A673 (cell line): ENCODE results near the gene FIBP.

Experiments used
- EZH2 ChIP-seq: fragments of 200-600 bp; sonication (generic); IDR thresholded peaks from 2 replicates; pipeline ENCODE4 v1.6.1; 2017; ENCODE audit warnings: borderline replicate concordance, low read depth, mild to moderate bottlenecking, mixed read lengths, antibody characterized with exemption, low read length; ENCODE audit not compliant: poor library complexity, severe bottlenecking
- TF ChIP-seq, protein P1 (sequence below): fragments of 300-800, 200-600 bp; sonication (generic); conservative IDR thresholded peaks from 2 replicates; pipeline ENCODE4 v1.5.1; 2017; ENCODE audit warnings: low read depth, mild to moderate bottlenecking, antibody characterized with exemption, low read length, moderate library complexity, mixed read lengths

DNA sequence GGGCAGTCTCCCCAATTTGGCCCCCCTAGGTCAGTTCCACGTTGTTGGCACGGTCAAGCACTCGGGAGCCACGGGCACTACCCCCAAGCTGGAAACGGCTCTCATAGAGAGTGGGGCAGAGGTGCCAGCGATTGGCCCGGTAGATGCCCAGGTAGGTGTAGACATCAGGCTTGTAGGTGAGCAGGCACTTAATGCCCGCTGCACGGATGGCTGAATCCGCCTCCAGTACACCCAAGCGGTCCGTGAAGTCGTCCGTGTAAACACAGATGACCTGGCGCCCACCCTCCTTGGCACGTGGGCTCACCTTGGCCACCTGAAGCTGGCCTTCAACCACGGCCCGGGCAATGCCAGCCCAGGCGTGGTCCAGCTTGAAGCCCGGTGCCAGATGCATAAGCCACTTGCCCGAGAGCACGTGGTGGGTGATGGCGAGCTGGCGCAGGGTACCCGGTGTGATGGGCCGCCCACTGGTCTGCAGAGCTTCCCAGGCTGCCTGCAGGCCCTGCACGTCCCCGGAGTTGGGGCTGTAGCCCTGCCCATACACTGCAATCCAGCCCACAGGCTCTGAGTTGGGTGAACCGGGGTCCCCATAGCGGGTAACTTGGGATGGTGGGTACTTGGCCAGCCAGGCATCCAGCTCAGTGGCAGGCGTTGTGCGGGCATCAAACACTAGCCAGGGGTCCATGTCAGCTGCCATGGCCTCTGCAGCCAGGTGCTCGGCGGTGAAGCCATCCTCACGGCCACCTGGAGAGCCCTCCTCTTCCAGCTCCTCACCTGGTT lies 29.4 kb upstream of the FIBP start:
- TF ChIP-seq, protein P1, sequence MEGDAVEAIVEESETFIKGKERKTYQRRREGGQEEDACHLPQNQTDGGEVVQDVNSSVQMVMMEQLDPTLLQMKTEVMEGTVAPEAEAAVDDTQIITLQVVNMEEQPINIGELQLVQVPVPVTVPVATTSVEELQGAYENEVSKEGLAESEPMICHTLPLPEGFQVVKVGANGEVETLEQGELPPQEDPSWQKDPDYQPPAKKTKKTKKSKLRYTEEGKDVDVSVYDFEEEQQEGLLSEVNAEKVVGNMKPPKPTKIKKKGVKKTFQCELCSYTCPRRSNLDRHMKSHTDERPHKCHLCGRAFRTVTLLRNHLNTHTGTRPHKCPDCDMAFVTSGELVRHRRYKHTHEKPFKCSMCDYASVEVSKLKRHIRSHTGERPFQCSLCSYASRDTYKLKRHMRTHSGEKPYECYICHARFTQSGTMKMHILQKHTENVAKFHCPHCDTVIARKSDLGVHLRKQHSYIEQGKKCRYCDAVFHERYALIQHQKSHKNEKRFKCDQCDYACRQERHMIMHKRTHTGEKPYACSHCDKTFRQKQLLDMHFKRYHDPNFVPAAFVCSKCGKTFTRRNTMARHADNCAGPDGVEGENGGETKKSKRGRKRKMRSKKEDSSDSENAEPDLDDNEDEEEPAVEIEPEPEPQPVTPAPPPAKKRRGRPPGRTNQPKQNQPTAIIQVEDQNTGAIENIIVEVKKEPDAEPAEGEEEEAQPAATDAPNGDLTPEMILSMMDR: no peak
- no peak for TF ChIP-seq EZH2
